Astrocyte (in vitro differentiated cells and primary cell): ENCODE data around the gene DUSP2. TPM values are rescaled to one million over a fixed set of nuclear protein-coding genes. Genes with fewer than 3 reads are reported as not detected.

ENCODE experiments used
- DNase-seq: peaks from one replicate; pipeline ENCODE4 v3.0.0-alpha.2; 2010; ENCODE audit warnings: low read depth
- FAIRE-seq: peaks from 2 replicates; lab custom pipeline; 2011; peaks lifted over from hg19 to GRCh38; lab: Jason Lieb, UNC
- H2AFZ ChIP-seq: 2 replicates; pipeline ENCODE4 v1.6.0; 2012; ENCODE audit warnings: low read depth, low read length, inconsistent platforms
- H3K27ac ChIP-seq: 2 replicates; pipeline ENCODE4 v1.5.1; 2011; ENCODE audit warnings: low read depth, low read length, inconsistent platforms
- H3K27me3 ChIP-seq: 2 replicates; pipeline ENCODE4 v1.6.0; 2011; ENCODE audit warnings: low read length, inconsistent platforms; ENCODE audit not compliant: insufficient read depth
- H3K36me3 ChIP-seq: 2 replicates; pipeline ENCODE4 v1.5.1; 2011; ENCODE audit warnings: low read length, inconsistent platforms; ENCODE audit not compliant: insufficient read depth
- H3K4me1 ChIP-seq: 2 replicates; pipeline ENCODE4 v1.5.1; 2011; ENCODE audit warnings: low read length, inconsistent platforms; ENCODE audit not compliant: insufficient read depth
- H3K4me2 ChIP-seq: 2 replicates; pipeline ENCODE4 v1.6.0; 2012; ENCODE audit warnings: low read length, inconsistent platforms
- H3K4me3 ChIP-seq: 2 replicates; pipeline ENCODE4 v1.5.1; 2011; ENCODE audit warnings: low read depth, mild to moderate bottlenecking, low read length, inconsistent platforms; ENCODE audit not compliant: insufficient read depth
- H3K79me2 ChIP-seq: 2 replicates; pipeline ENCODE4 v1.6.0; 2012; ENCODE audit warnings: mild to moderate bottlenecking, low read length, inconsistent platforms; ENCODE audit not compliant: insufficient read depth
- H3K9ac ChIP-seq: 2 replicates; pipeline ENCODE4 v1.6.0; 2012; ENCODE audit warnings: mild to moderate bottlenecking, low read length, inconsistent platforms
- H3K9me3 ChIP-seq: 2 replicates; pipeline ENCODE4 v1.5.1; 2012; ENCODE audit warnings: low read depth, mild to moderate bottlenecking, low read length, inconsistent platforms; ENCODE audit not compliant: insufficient read depth
- H4K20me1 ChIP-seq: 2 replicates; pipeline ENCODE4 v1.6.0; 2012; ENCODE audit warnings: low read length, inconsistent platforms; ENCODE audit not compliant: insufficient read depth
- H3K27ac Mint-ChIP-seq: one replicate; pipeline ENCODE4 v1.8.0; 2021; ENCODE audit warnings: mild to moderate bottlenecking, mixed read lengths; ENCODE audit not compliant: unreplicated experiment
- H3K27me3 Mint-ChIP-seq: one replicate; pipeline ENCODE4 v1.8.0; 2021; ENCODE audit warnings: low read depth, mixed read lengths; ENCODE audit not compliant: unreplicated experiment
- H3K36me3 Mint-ChIP-seq: one replicate; pipeline ENCODE4 v1.8.0; 2021; ENCODE audit warnings: low read depth, mixed read lengths; ENCODE audit not compliant: unreplicated experiment
- H3K4me1 Mint-ChIP-seq: one replicate; pipeline ENCODE4 v1.8.0; 2021; ENCODE audit warnings: low read depth, mixed read lengths; ENCODE audit not compliant: unreplicated experiment
- H3K4me3 Mint-ChIP-seq: one replicate; pipeline ENCODE4 v1.8.0; 2021; ENCODE audit warnings: mild to moderate bottlenecking, moderate library complexity, mixed read lengths; ENCODE audit not compliant: unreplicated experiment
- H3K9me3 Mint-ChIP-seq: one replicate; pipeline ENCODE4 v1.8.0; 2021; ENCODE audit warnings: mild to moderate bottlenecking, mixed read lengths; ENCODE audit not compliant: unreplicated experiment
- EZH2 ChIP-seq: IDR thresholded peaks from 2 replicates; pipeline ENCODE4 v1.6.1; 2012; ENCODE audit warnings: mild to moderate bottlenecking, low read length, inconsistent platforms; ENCODE audit not compliant: insufficient read depth
- total RNA-seq: library from RNA; stranded (reverse); gene quantifications from 2 replicates; pipeline ENCODE4 v1.2.1, GENCODE V29; 2021
- TF ChIP-seq, protein P1 (sequence below): IDR thresholded peaks from 2 replicates; pipeline ENCODE4 v1.5.1; 2011; ENCODE audit warnings: low read depth, mild to moderate bottlenecking, inconsistent platforms, low read length, moderate library complexity; ENCODE audit not compliant: insufficient read depth

DUSP2 gene
- total RNA-seq, 1 donor from 2014 or later = 0.95 TPM

- peaks cover 2% of the 10 kb centered on the region for H3K36me3 Mint-ChIP-seq
- Histone ChIP-seq H3K4me2 (no peak overlapping the region), H3K36me3 (no peaks in the 10 kb centered on the region), H3K9me3 (peaks cover 4% of the 10 kb centered on the region), H3K4me1 (peaks cover 3% of the 10 kb centered on the region), H3K27ac (no peak overlapping the region), H3K9ac (no peak overlapping the region), H3K27me3 (peaks cover 3% of the 10 kb centered on the region), H4K20me1 (no peaks in the 10 kb centered on the region), H3K4me3 (no peak overlapping the region), H3K79me2 (no peaks in the 10 kb centered on the region), H2AFZ (no peak overlapping the region)
- H3K4me3 Mint-ChIP-seq = no peak overlapping the region
- FAIRE-seq = no peak
- H3K9me3 Mint-ChIP-seq = peaks cover 4% of the 10 kb centered on the region
- no peak for TF ChIP-seq EZH2
- TF ChIP-seq, protein P1, sequence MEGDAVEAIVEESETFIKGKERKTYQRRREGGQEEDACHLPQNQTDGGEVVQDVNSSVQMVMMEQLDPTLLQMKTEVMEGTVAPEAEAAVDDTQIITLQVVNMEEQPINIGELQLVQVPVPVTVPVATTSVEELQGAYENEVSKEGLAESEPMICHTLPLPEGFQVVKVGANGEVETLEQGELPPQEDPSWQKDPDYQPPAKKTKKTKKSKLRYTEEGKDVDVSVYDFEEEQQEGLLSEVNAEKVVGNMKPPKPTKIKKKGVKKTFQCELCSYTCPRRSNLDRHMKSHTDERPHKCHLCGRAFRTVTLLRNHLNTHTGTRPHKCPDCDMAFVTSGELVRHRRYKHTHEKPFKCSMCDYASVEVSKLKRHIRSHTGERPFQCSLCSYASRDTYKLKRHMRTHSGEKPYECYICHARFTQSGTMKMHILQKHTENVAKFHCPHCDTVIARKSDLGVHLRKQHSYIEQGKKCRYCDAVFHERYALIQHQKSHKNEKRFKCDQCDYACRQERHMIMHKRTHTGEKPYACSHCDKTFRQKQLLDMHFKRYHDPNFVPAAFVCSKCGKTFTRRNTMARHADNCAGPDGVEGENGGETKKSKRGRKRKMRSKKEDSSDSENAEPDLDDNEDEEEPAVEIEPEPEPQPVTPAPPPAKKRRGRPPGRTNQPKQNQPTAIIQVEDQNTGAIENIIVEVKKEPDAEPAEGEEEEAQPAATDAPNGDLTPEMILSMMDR = no peak
- no peak overlapping the region for H3K27ac Mint-ChIP-seq
- no peaks in the 10 kb centered on the region for H3K4me1 Mint-ChIP-seq
- peaks cover 14% of the 10 kb centered on the region for H3K27me3 Mint-ChIP-seq
- no peak for DNase-seq
Observed at GRCh38 chr2:96099861-96100798, 45.1 kb downstream of the DUSP2 start.

- Histone ChIP-seq H3K4me1 (peaks cover 3% of the 10 kb centered on the region), H3K27me3 (peaks cover 3% of the 10 kb centered on the region), H3K4me2 (no peak overlapping the region), H2AFZ (no peak overlapping the region), H3K36me3 (no peaks in the 10 kb centered on the region), H3K79me2 (no peaks in the 10 kb centered on the region), H3K9ac (no peak overlapping the region), H3K4me3 (no peak overlapping the region), H4K20me1 (no peaks in the 10 kb centered on the region), H3K9me3 (no peaks in the 10 kb centered on the region), H3K27ac (no peak overlapping the region)
- H3K4me1 Mint-ChIP-seq = no peaks in the 10 kb centered on the region
- H3K36me3 Mint-ChIP-seq = no peaks in the 10 kb centered on the region
- no peaks in the 10 kb centered on the region for H3K9me3 Mint-ChIP-seq
- no peak overlapping the region for H3K27ac Mint-ChIP-seq
- TF ChIP-seq, protein P1 = no peak
- no peak for TF ChIP-seq EZH2
- FAIRE-seq = no peak
- DNase-seq = no peak
- H3K27me3 Mint-ChIP-seq = peaks cover 14% of the 10 kb centered on the region
- H3K4me3 Mint-ChIP-seq = no peak overlapping the region
Observed at GRCh38 chr2:96098900-96099590, 46.2 kb downstream of the DUSP2 start.
